Measurements from ENCODE around the gene WNK2. TPM values are rescaled to one million over a fixed set of nuclear protein-coding genes. Genes with fewer than 3 reads are reported as not detected.

Gene WNK2
- total RNA-seq, 4 donors from 2014 or later, result 0.28 to 1.7 (median 0.47) TPM

DNA sequence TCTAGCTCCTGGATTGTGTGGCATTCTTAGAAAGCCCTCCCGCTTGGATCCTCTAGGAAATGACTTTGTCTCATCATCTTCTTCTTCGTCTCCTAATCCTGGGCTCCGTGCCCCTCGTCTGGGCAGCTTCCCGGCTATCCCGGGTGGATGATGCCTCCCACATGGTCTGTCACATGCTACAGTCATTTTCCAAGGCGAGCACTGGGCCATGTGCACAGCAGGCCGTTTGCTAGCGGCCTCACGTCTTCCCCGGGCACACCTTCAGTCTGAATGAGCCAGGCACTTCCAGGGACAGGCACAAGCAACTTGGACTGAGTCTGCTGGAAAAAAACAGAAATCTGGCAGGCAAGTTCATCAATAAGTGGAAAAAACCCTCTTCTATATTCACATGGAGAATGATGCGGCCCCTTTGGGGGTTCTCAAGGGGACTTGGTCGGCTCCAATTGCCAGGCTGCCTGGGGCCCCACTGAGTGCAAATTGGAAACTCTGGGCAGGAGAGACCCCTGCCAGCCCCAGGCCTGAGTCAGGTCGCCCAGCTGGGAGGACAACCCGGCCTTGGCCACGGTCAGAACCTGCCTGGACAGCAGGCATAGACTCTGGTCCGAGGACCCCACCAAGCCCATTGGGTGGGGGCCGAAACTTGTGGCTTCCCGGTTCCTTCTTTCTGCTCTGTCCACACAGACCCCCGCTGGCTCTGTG, 11.1 kb upstream of the WNK2 start:
- TF ChIP-seq, protein P1, sequence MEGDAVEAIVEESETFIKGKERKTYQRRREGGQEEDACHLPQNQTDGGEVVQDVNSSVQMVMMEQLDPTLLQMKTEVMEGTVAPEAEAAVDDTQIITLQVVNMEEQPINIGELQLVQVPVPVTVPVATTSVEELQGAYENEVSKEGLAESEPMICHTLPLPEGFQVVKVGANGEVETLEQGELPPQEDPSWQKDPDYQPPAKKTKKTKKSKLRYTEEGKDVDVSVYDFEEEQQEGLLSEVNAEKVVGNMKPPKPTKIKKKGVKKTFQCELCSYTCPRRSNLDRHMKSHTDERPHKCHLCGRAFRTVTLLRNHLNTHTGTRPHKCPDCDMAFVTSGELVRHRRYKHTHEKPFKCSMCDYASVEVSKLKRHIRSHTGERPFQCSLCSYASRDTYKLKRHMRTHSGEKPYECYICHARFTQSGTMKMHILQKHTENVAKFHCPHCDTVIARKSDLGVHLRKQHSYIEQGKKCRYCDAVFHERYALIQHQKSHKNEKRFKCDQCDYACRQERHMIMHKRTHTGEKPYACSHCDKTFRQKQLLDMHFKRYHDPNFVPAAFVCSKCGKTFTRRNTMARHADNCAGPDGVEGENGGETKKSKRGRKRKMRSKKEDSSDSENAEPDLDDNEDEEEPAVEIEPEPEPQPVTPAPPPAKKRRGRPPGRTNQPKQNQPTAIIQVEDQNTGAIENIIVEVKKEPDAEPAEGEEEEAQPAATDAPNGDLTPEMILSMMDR (IDR thresholded peaks at IDR 0.05), result no peak
- DNase-seq (ENCODE audit: low spot score), result no peak
- no peak for ATAC-seq (ENCODE audit: low FRiP score)

DNA sequence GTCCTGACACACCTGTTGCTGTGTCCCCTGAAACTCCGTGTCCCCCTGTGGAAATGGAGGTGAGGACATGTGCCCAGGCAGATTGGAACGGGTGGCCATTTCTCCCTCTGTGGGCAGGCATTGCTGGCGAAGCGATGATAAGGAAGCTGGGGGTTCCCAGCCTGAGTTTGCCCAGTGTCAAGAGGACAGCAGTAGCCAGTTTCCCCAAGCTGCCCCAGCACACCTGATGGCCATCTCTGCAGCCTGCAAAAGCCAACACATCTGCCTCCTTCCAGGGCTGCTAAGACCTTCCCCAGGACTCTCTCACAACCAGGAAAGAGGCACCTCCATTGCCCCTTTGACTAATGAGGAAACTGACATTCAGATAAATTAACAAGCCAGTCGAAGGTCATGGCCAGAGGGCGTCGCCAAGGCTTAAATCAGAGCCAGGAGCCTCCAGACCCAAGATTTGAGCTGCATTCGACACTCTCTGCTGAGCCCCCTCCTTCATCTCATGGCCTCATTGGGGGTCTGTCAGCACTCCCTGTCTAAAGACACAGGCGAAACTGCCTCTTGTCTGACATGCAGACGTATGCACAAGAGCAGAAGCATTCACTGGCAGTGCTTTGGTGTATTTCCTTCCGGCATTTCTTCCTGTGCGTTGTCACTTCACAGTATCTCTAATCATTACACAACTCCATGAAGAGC, 10.4 kb upstream of the WNK2 start:
- DNase-seq (ENCODE audit: low spot score), result no peak
- ATAC-seq (ENCODE audit: low FRiP score), result no peak
- TF ChIP-seq, protein P1 (IDR thresholded peaks at IDR 0.05), result no peak

DNA sequence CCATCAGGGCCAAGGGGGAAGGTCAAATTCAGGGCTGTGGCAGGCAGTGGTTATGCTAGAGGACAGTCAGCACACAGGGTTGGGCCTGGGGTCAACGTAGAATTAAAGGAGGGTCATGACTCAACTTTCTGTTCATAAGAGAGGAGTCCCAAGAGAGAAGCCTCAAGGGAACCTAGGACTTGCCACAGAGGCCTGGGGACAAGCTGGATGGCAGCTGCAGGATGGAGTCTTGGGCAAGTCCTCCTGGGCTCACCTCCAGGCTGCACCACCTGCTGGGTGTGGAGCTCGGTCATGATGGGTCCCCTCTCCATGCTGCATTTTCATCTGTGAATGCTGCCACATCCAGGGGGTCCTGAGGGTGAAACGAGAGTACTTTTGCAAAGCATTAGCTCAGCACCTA, 9.0 kb upstream of the WNK2 start:
- TF ChIP-seq, protein P1 (IDR thresholded peaks at IDR 0.05), result no peak
- DNase-seq (ENCODE audit: low spot score) (no peak), ATAC-seq (ENCODE audit: low FRiP score) (no peak)

DNA sequence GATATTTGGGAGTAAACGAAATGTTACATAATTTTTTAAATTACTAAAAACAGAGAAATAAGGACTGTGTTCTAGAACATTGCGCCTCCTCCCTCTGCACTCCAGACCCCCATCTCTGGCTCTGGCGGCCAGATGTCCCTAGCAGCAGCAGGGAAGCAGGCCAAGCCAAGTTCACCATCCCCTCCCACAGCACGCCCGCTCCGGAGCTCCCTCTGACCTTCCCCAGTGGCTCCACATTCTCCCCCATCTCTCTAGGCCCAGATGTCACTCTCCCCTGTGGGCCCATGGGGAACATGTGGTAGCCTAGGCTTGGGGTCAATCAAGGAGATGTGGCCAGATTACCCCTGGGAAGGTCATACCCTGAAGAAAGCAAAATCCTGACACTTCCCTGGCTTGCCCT, 6.3 kb upstream of the WNK2 start:
- TF ChIP-seq, protein P1 (IDR thresholded peaks at IDR 0.05), result no peak
- DNase-seq (ENCODE audit: low spot score), result no peak
- no peak for ATAC-seq (ENCODE audit: low FRiP score)

DNA sequence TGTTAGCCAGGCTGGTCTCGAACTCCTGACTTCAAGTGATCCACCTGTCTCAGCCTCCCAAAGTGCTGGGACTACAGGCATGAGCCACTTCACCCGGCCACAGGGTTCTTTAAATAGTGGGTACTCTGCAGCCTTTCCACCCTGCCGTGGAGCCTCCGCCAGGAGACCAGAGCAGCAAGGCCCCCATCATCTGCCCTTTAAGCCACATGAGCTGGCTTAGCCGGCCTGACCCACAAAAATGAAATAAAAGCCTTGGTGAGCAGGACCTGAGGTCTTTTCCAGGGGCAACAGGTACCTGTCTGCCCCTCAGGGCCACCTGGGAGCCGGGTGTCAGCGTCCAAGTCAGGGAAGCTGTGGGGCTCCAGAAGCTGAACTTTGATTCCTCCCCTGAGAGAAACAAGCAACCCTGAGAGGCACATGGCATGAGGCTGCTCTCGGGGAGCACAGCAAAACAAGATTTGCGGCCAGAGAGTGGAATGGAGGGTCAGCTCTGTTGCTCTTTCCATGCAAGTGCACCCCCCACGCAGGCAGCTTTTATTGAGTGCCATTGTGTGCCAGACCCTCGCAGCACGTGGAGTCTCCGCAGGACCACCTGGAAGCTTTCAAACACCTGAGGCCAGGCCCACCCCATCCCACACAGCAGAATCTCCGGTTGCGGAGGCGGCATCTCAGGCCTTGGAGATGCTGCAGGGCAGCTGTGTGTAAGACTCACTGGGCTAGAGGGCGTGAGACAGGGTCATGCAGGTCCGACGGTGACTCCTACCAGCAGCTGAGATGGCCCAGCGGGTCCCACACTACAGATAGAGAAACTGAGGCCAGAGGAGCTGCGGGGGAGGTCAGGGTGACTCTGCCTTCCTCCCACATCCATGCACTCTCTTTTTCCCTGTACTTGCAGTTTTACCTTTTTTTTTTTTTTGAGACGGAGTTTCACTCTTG, 4.8 kb upstream of the WNK2 start:
- ATAC-seq (ENCODE audit: low FRiP score), result no peak
- TF ChIP-seq, protein P1 (IDR thresholded peaks at IDR 0.05), result no peak
- no peak for DNase-seq (ENCODE audit: low spot score)

DNA sequence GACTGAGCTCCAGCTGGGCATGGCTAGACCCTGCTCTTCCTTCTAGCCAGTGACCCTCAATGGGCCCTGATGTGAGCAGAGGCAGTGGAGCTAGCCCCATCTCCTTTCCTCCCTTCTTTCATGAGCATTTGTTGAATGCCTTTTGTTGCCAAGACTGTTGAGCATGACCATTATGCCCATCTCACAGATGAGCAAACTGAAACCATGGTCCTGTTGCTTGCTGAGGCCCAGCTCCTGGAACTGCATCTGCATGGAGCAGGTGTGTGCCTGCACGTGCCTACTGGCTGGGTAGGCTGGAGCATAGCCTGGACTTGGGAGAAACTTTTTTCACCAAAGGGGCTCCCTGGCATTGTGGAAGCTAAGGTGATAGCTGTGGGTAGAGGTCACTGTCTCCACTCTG, 3.0 kb upstream of the WNK2 start:
- TF ChIP-seq, protein P1 (IDR thresholded peaks at IDR 0.05), result no peak
- ATAC-seq (ENCODE audit: low FRiP score) (no peak), DNase-seq (ENCODE audit: low spot score) (no peak)

Data from omental fat pad (tissue), 4 donors.